K562 (cell line): ENCODE results near the gene KAT2B.

ENCODE experiments used
- ATF1 ChIP-seq, 2 experiments: fragments of 450-650 bp in 1 of 2; IDR thresholded peaks; 2 replicates each; pipeline ENCODE4 v1.6.1; 2016; ENCODE audit warnings: missing compliant biosample characterization in 1 of 2, missing genetic modification characterization in 1 of 2
- CCAR2 ChIP-seq: fragments of 200-400 bp; formaldehyde crosslinking; IDR thresholded peaks from 2 replicates; pipeline ENCODE4 v1.6.1; 2017; ENCODE audit warnings: mild to moderate bottlenecking, low read depth, low read length
- CREM ChIP-seq: IDR thresholded peaks from 2 replicates; pipeline ENCODE4 v1.6.1; 2014; ENCODE audit warnings: antibody characterized with exemption, low read depth
- FOXM1 ChIP-seq, 2 experiments: fragments of 450-650 bp in 1 of 2; sonication (generic) in 1 of 2; formaldehyde crosslinking in 1 of 2; IDR thresholded peaks; 2 replicates each; pipeline versions ENCODE4 v1.6.1 to v1.9.0; 2017 to 2022; ENCODE audit warnings: low read depth in 2 of 2, mild to moderate bottlenecking in 2 of 2, missing genetic modification reagents in 1 of 2, moderate library complexity in 1 of 2
- FOXP1 ChIP-seq: sonication (generic); formaldehyde crosslinking; IDR thresholded peaks from 2 replicates; pipeline ENCODE4 v1.8.0; 2022; ENCODE audit warnings: mild to moderate bottlenecking, missing genetic modification reagents
- KLF1 ChIP-seq: fragments of 450-650 bp; IDR thresholded peaks from 2 replicates; pipeline ENCODE4 v1.6.1; 2016; ENCODE audit warnings: missing genetic modification characterization, missing compliant biosample characterization
- NFRKB ChIP-seq: fragments of 450-650 bp; IDR thresholded peaks from 2 replicates; pipeline ENCODE4 v1.6.1; 2016; ENCODE audit warnings: low read depth
- NR2C2 ChIP-seq, 2 experiments: fragments of 200-800 bp in 1 of 2; sonication (Bioruptor generic) in 1 of 2; sonication (generic) in 1 of 2; formaldehyde crosslinking in 1 of 2; IDR thresholded peaks; 2 replicates each; pipeline versions ENCODE4 v1.6.1 to v1.8.0; 2016 to 2022; ENCODE audit warnings: mild to moderate bottlenecking in 1 of 2, missing compliant biosample characterization in 1 of 2, missing genetic modification characterization in 1 of 2, missing genetic modification reagents in 1 of 2
- POLR2A ChIP-seq: fragments of 450-650 bp; conservative IDR thresholded peaks from 2 replicates; pipeline ENCODE4 v1.6.1; 2016
- TEAD4 ChIP-seq, 2 experiments: sonication (generic) in 1 of 2; formaldehyde crosslinking in 1 of 2; IDR thresholded peaks; 2 replicates each; pipeline versions ENCODE4 v1.6.1 to v1.8.0; 2012 to 2022; ENCODE audit warnings: borderline replicate concordance in 1 of 2, inconsistent platforms in 1 of 2, low read length in 1 of 2, mild to moderate bottlenecking in 1 of 2, missing genetic modification reagents in 1 of 2
- TF ChIP-seq, protein P1 (sequence below): fragments of 250-450 bp; sonication (Bioruptor Pico); IDR thresholded peaks from 2 replicates; pipeline ENCODE4 v1.5.0; 2020; ENCODE audit warnings: mild to moderate bottlenecking
- TF ChIP-seq, protein P2 (sequence below): sonication (generic); formaldehyde crosslinking; IDR thresholded peaks from 2 replicates; pipeline ENCODE4 v1.8.0; 2022; ENCODE audit warnings: missing genetic modification reagents, mild to moderate bottlenecking, borderline replicate concordance

DNA sequence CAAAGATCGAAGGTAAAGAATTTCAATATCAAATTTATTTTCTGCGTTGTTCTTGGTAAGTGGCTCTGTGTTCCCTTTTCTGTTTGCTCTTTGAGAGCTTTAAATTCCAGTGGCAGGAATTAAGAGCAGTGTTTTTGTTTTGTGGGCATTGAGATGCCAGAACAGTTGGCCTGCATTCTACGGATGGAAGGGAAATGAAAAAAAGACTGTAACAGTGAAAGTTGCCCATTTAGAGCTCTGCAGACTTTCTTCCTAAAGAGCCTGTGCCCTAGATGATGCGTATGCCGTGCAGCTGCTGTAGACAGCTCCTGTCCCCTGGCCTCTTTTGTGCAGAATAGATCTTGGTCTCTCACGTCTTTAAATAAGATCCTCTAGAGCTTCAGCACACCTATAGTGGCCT, 58.8 kb downstream of the KAT2B start:
- TF ChIP-seq KLF1 (tag), result no peak
- TF ChIP-seq ATF1 (CRISPR knock-in tag; IDR thresholded peaks at IDR 0.05), result no peak
- no peak for TF ChIP-seq ATF1 (tag; IDR thresholded peaks at IDR 0.05)
- TF ChIP-seq, protein P1, sequence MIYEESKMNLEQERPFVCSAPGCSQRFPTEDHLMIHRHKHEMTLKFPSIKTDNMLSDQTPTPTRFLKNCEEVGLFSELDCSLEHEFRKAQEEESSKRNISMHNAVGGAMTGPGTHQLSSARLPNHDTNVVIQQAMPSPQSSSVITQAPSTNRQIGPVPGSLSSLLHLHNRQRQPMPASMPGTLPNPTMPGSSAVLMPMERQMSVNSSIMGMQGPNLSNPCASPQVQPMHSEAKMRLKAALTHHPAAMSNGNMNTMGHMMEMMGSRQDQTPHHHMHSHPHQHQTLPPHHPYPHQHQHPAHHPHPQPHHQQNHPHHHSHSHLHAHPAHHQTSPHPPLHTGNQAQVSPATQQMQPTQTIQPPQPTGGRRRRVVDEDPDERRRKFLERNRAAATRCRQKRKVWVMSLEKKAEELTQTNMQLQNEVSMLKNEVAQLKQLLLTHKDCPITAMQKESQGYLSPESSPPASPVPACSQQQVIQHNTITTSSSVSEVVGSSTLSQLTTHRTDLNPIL (CRISPR knock-in tag), result no peak
- no peak for TF ChIP-seq FOXM1 (IDR thresholded peaks at IDR 0.05; ENCODE audit: low read depth)
- no peak for TF ChIP-seq FOXM1 (CRISPR knock-in tag; IDR thresholded peaks at IDR 0.05; ENCODE audit: low read depth)
- no peak for TF ChIP-seq NR2C2 (CRISPR knock-in tag; IDR thresholded peaks at IDR 0.05)
- no peak for TF ChIP-seq NR2C2 (tag; IDR thresholded peaks at IDR 0.05)
- TF ChIP-seq CREM, result no peak
- TF ChIP-seq, protein P2, sequence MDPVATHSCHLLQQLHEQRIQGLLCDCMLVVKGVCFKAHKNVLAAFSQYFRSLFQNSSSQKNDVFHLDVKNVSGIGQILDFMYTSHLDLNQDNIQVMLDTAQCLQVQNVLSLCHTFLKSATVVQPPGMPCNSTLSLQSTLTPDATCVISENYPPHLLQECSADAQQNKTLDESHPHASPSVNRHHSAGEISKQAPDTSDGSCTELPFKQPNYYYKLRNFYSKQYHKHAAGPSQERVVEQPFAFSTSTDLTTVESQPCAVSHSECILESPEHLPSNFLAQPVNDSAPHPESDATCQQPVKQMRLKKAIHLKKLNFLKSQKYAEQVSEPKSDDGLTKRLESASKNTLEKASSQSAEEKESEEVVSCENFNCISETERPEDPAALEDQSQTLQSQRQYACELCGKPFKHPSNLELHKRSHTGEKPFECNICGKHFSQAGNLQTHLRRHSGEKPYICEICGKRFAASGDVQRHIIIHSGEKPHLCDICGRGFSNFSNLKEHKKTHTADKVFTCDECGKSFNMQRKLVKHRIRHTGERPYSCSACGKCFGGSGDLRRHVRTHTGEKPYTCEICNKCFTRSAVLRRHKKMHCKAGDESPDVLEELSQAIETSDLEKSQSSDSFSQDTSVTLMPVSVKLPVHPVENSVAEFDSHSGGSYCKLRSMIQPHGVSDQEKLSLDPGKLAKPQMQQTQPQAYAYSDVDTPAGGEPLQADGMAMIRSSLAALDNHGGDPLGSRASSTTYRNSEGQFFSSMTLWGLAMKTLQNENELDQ (CRISPR knock-in tag), result no peak
- no peak for TF ChIP-seq CCAR2
- TF ChIP-seq TEAD4 (IDR thresholded peaks at IDR 0.05; ENCODE audit: low read length), result no peak
- no peak for TF ChIP-seq TEAD4 (CRISPR knock-in tag; IDR thresholded peaks at IDR 0.05; ENCODE audit: borderline replicate concordance)
- TF ChIP-seq NFRKB, result no peak
- no peak for TF ChIP-seq POLR2A
- TF ChIP-seq FOXP1 (CRISPR knock-in tag), result no peak
